Esophagus squamous epithelium (tissue), 4 donors: ENCODE results near the gene SPNS3.

Source experiments
- CTCF ChIP-seq, 6 experiments: fragments of 450-650 bp in 4 of 6; fragments of 200-600 bp in 2 of 6; sonication (generic) in 2 of 6; IDR thresholded peaks; one replicate each; pipeline ENCODE4 v1.5.1; 2016 to 2019; ENCODE audit warnings: antibody characterized with exemption in 6 of 6, mild to moderate bottlenecking in 4 of 6, moderate library complexity in 4 of 6
- POLR2A ChIP-seq, 4 donors: fragments of 450-650 bp; IDR thresholded peaks; one replicate each; pipeline ENCODE4 v1.6.1; 2017; ENCODE audit warnings: antibody characterized with exemption in 4 of 4, mild to moderate bottlenecking in 4 of 4, moderate library complexity in 3 of 4

DNA sequence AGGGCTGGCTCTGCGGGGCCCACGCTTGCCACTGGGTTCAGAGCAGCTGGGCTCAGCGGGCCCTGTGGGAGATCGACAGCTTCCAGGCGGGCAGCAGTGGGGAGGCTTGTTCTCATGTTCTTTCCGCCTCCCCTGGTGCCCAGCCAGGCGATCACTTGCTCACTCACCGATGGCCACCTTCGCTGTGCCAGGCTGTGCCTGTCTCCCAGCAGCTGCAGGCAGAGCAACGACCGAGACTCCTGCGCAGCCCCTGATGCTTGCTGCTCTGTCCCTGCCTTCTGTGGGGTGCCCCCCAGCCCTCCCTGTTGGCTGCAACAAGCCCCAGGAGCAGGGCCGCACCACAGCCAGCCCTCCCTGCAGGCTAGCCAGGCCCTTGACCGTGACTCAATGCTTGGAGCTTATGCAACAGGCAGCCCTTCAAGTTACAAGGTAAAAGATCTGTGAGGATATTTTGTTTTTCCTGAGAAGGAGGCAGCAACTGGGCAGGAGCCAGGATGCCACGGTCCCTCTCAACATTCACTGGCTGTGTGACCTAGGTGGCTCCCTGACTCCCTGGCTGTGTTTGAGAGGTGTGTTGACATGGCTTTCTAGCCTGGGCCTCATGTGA lies 55.4 kb downstream of the SPNS3 start:
- no peak for TF ChIP-seq POLR2A (IDR thresholded peaks at IDR 0.05)
- no peak for TF ChIP-seq CTCF (IDR thresholded peaks at IDR 0.05)
